SU-DHL-6 (cell line): ENCODE measurements around the gene ELMO1.

Experiments used
- CTCF ChIP-seq: fragments of 200-600 bp; sonication (generic); IDR thresholded peaks from one replicate; pipeline ENCODE4 v1.5.1; 2017; ENCODE audit warnings: antibody characterized with exemption, mild to moderate bottlenecking, low read length, moderate library complexity; ENCODE audit not compliant: insufficient read depth, poor library complexity, severe bottlenecking
- EZH2phosphoT487 ChIP-seq: fragments of 200-600 bp; sonication (generic), shearing (Covaris generic); conservative IDR thresholded peaks from 2 replicates; pipeline ENCODE4 v1.6.1; 2018; ENCODE audit warnings: mild to moderate bottlenecking, antibody characterized with exemption, low read length, moderate library complexity, mixed read lengths

DNA sequence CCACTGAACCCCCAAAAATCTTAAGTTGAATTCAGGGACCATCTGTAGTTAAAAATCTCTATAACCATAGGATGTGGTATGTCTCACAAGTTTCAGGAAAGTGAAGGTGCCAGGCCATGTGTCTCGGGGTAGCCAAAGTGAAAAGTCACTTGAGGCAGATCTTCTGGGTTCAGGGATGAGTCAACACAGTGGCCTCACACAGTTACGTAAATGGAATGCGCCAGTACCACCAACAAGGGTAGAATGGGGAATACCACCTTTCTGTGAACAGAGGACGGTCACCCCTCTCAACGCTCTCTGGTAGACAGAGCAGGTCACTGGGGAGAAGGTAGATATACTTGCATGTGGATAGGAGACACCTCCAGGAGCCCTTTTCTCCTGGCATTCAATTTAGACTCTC, 71.4 kb downstream of the ELMO1 start:
- no peak for TF ChIP-seq EZH2phosphoT487
- TF ChIP-seq CTCF, result no peak
